Mucosa of descending colon (tissue), 3 donors: ENCODE results near the gene STAU1. TPM values are rescaled to one million over a fixed set of nuclear protein-coding genes. Genes with fewer than 3 reads are reported as not detected.
"Not testable (repeated sequence)": the region's sequence is repeated elsewhere in the genome, so short reads cannot be mapped to it uniquely, and the experiment has no call there.

Experiments
- ATAC-seq: fragments of 200-7000 bp; cut with Tn5 transposase; one replicate; pipeline ENCODE4 v1.9.1; 2020; ENCODE audit warnings: mild to moderate bottlenecking, moderate library complexity
- DNase-seq, 3 donors: peaks; one replicate each; pipeline ENCODE4 v3.0.0-alpha.2; 2020
- H3K36me3 ChIP-seq: fragments of 200-600 bp; one replicate; pipeline ENCODE4 v1.8.0; 2021; ENCODE audit warnings: low read depth, mild to moderate bottlenecking
- H3K4me1 ChIP-seq: fragments of 200-600 bp; one replicate; pipeline ENCODE4 v1.8.0; 2021; ENCODE audit warnings: low read depth, mild to moderate bottlenecking
- H3K4me3 ChIP-seq: fragments of 200-600 bp; one replicate; pipeline ENCODE4 v1.8.0; 2021; ENCODE audit warnings: mild to moderate bottlenecking
- H3K9me3 ChIP-seq: fragments of 200-600 bp; one replicate; pipeline ENCODE4 v1.8.0; 2021; ENCODE audit warnings: mild to moderate bottlenecking
- intact Hi-C, 2 donors: fragments of 100-400 bp; cut with DNase I in 1 of 2; cut with micrococcal nuclease in 1 of 2; formaldehyde crosslinking; loops; one replicate each; pipeline versions ENCODE4 v1.11.0 to v1.11.1; 2022; cut with DNase I, micrococcal nuclease
- total RNA-seq, 3 donors: library from RNA; stranded (reverse); fragmentation: NEBNext Ultra II Directional in 2 of 3; extraction: Animal tissue kit (Norgen Biotek cat#: 25700) in 2 of 3; gene quantifications; one replicate each; pipeline versions ENCODE4 v1.2.1 to v1.2.4, GENCODE V29; 2021 to 2023
- TF ChIP-seq, protein P1 (sequence below): fragments of 200-600 bp; IDR thresholded peaks from one replicate; pipeline ENCODE4 v1.8.0; 2022; ENCODE audit warnings: antibody characterized with exemption, mild to moderate bottlenecking
- donor health status: DM: no; HTN: no; CAD: no; lungs with moderate emphysema.
- donor health status: DM: no; HTN: no; CAD: no.
- donor health status: DM: no; HTN: yes; CAD: no.

The STAU1 gene
- total RNA-seq, 3 donors from 2014 or later: 83.8 to 95.7 (median 91.0) TPM

DNA sequence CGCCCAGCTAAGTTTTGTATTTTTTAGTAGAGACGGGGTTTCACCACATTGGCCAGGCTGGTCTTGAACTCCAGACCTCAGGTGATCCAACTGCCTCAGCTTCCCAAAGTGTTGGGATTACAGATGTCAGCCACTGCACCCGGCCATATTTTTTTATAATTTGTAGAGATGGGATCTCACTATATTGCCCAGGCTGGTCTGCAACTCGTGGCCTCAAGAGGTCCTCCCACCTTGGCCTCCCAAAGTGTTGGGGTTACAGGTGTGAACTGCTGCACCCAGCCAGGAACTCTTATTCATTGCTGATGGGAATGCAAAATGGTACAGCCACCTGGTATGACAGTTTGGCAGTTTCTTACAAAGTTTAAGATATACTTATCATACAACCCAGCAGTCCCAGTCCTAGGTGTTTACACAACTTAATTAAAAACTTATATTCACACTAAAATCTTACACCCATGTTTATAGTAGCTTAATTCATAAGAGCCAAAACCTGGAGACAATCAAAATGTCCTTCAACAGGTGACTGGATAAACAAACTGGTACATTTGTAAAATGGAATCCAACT is 11.7 kb upstream of the STAU1 start:
- TF ChIP-seq, protein P1, sequence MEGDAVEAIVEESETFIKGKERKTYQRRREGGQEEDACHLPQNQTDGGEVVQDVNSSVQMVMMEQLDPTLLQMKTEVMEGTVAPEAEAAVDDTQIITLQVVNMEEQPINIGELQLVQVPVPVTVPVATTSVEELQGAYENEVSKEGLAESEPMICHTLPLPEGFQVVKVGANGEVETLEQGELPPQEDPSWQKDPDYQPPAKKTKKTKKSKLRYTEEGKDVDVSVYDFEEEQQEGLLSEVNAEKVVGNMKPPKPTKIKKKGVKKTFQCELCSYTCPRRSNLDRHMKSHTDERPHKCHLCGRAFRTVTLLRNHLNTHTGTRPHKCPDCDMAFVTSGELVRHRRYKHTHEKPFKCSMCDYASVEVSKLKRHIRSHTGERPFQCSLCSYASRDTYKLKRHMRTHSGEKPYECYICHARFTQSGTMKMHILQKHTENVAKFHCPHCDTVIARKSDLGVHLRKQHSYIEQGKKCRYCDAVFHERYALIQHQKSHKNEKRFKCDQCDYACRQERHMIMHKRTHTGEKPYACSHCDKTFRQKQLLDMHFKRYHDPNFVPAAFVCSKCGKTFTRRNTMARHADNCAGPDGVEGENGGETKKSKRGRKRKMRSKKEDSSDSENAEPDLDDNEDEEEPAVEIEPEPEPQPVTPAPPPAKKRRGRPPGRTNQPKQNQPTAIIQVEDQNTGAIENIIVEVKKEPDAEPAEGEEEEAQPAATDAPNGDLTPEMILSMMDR: no peak
- H3K9me3 ChIP-seq: no peaks in the 10 kb centered on the region
- ATAC-seq: no peak
- no peaks in the 10 kb centered on the region for H3K36me3 ChIP-seq
- no peaks in the 10 kb centered on the region for H3K4me1 ChIP-seq
- intact Hi-C loops: no loop called here
- DNase-seq: no peak
- H3K4me3 ChIP-seq: no peak overlapping the region

DNA sequence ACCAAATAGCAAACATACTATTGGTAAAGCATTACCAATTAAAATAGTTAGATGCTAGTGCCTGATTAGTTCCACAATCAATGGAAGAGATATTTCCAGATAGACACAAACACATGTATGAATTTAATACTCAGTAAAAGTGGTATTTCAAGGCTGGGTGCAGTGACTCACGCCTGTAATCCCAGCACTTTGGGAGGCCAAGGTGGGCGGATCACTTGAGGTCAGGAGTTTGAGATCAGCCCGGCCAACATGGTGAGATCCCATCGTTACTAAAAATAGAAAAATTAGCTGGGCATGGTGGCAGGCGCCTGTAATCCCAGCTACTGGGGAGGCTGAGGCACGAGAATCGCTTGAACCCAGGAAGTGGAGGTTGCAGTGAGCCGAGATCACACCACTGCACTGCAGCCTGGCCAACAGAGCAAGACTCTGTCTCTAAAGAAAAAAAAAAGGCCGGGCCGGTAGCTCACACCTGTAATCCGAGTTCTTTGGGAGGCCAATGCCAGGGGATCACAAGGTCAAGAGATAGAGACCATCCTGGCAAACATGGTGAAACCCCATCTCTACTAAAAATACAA is 4.9 kb upstream of the STAU1 start:
- intact Hi-C loops, H3K9me3 ChIP-seq, H3K4me3 ChIP-seq, ATAC-seq, H3K4me1 ChIP-seq, DNase-seq, H3K36me3 ChIP-seq: not testable (repeated sequence)

DNA sequence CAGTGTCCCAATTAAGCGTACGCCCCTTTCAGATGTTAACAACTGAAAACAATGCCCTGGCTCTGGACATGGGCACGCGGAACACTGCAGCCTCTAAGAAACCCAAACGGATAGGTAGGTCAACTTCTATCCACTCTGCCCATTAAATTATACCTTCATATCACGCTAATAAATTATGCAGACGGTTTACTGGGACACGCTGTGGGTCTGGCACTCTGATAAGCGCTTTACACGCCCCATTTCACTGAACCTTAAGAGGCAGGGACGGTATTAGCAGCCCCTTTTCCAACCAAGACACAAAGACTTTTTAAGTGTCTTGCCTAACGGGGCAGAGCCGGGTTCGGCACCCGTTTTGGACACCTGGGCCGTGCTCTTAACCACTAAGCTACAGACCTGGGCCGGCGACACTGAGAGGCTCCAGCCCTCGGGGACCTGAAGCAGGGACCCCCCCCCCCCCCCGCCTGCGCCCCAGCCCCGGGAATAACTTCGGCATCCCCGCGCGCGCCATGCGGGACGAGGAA is 744 bp downstream of the STAU1 start:
- DNase-seq: peak in 2 of 3 donors; percentile 37 to 73
- no peaks in the 10 kb centered on the region for H3K9me3 ChIP-seq
- peak; percentile 10 for ATAC-seq
- H3K36me3 ChIP-seq: no peaks in the 10 kb centered on the region
- intact Hi-C loops: no loop called here
- peaks cover 17% of the 10 kb centered on the region for H3K4me1 ChIP-seq
- TF ChIP-seq, protein P1: no peak
- H3K4me3 ChIP-seq: peak overlapping the region; percentile 91

DNA sequence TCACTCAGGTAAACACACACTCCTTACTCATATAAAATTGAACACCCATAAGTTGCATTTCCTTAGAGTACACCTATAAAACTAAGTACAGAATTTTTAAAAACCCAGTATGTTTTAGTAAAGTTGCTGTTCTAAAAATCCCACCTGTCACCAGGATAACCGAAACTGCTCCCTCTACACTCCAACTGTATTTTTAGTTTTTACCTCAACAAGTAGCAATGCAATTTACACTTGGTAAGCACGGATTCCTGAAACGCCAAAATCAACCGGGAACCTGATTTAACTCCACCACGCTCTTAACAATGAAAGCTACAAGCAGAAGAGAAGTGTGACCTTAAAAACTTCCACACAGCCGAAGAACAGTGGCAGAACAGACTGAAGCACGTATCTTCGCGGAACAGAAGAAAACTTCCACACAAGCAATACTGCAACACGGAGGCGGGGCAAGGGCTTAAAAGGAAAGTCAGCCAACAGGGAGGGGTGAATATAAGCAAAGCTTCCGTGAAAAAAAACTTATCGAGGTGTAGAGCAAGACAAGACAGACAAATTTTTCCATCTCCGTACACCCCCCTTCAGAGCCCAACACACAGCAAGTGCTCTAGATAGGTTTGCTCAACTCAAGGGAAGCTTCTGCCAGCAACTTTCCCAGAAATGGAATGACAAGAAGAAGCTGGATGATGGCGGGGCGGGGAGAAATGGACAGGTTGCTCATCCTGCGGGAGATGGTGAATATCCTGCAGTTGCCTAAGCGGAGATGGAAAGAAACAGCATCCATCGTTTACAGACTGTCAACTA is 1.4 kb downstream of the STAU1 start:
- peak; percentile 57 for ATAC-seq
- DNase-seq: peak; percentile 58 to 84 (median 58)
- Histone ChIP-seq H3K36me3 (no peaks in the 10 kb centered on the region), H3K4me3 (peak overlapping the region; percentile 91), H3K4me1 (peaks cover 19% of the 10 kb centered on the region), H3K9me3 (no peaks in the 10 kb centered on the region)
- intact Hi-C loops: no loop called here
- TF ChIP-seq, protein P1: no peak

DNA sequence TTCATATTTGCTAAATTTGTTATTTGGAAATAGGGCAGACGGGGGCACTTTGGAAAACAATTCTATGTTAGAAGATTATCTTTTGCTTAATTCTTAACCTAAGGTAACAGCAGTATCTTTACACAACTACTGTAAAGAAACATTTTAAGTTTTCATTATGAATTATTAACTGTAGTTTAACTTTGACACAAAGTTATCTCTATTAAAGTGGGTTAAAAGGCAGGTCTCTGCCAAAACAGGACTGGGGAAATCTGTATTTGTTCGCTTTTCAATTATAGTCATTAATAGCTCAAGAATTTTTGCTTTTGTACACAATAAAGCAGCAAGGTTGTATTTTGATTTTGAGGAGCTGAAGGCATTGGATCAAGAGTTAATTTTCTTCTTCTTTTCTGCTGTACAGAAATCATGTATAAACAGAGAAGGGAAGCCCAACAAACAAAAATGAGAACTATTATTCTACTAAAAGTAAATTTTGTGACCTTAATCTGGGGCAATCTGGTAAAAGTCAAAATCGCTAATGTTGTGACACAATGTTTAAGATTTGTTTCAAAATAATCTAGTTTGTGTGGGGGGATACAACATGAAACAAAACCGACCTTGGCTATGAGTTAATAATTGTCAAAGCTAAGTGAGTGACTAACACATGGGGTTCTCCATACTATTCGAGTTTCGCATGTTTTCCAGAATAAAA is 2.9 kb downstream of the STAU1 start:
- peaks cover 24% of the 10 kb centered on the region for H3K4me1 ChIP-seq
- no peaks in the 10 kb centered on the region for H3K9me3 ChIP-seq
- intact Hi-C loops: no loop called here
- H3K36me3 ChIP-seq: no peaks in the 10 kb centered on the region
- TF ChIP-seq, protein P1: no peak
- no peak for DNase-seq
- no peak overlapping the region for H3K4me3 ChIP-seq
- no peak for ATAC-seq
